Activated B cell treated with CpG ODN at 0.5 μM for 24 hours (primary cell): ENCODE measurements around the gene THOC7. TPM values are rescaled to one million over a fixed set of nuclear protein-coding genes. Genes with fewer than 3 reads are reported as not detected.

Experiments
- ATAC-seq: fragments of 200-7000 bp; cut with Tn5 transposase; one replicate; pipeline ENCODE4 v1.10.0; 2021; ENCODE audit warnings: low read depth, mild to moderate bottlenecking, moderate library complexity
- CTCF ChIA-PET: fragments of 350-600 bp; sonication (Branson Sonifier 250); formaldehyde crosslinking; loops from one replicate; lab custom pipeline; 2021; ENCODE audit warnings: antibody characterized with exemption; lab: Charles Lee
- POLR2A ChIA-PET: fragments of 350-600 bp; sonication (Branson Sonifier 250); formaldehyde crosslinking; loops from one replicate; lab custom pipeline; 2021; ENCODE audit warnings: antibody characterized with exemption; lab: Charles Lee
- DNase-seq: peaks from one replicate; pipeline ENCODE4 v3.0.0; 2022
- H3K27ac Mint-ChIP-seq: one replicate; pipeline ENCODE4 v1.8.0; 2020; ENCODE audit warnings: mixed read lengths
- H3K27me3 Mint-ChIP-seq: one replicate; pipeline ENCODE4 v1.8.0; 2021; ENCODE audit warnings: mixed read lengths
- H3K36me3 Mint-ChIP-seq: one replicate; pipeline ENCODE4 v1.8.0; 2021; ENCODE audit warnings: low read depth, mixed read lengths
- H3K4me1 Mint-ChIP-seq: one replicate; pipeline ENCODE4 v1.8.0; 2021; ENCODE audit warnings: mixed read lengths
- H3K4me3 Mint-ChIP-seq: one replicate; pipeline ENCODE4 v1.8.0; 2020; ENCODE audit warnings: mild to moderate bottlenecking, mixed read lengths
- H3K9me3 Mint-ChIP-seq: one replicate; pipeline ENCODE4 v1.8.0; 2020; ENCODE audit warnings: mixed read lengths
- CTCF ChIP-seq: fragments of 200-600 bp; IDR thresholded peaks from one replicate; pipeline ENCODE4 v1.8.0; 2022; ENCODE audit warnings: antibody characterized with exemption, mild to moderate bottlenecking
- intact Hi-C: fragments of 100-400 bp; cut with micrococcal nuclease; formaldehyde crosslinking; loops from one replicate; pipeline ENCODE4 v1.15.1; 2024
- total RNA-seq: library from RNA; stranded (reverse); gene quantifications from 2 replicates; pipeline ENCODE4 v1.2.3, GENCODE V29; 2022

Gene THOC7
- total RNA-seq, 1 donor from 2014 or later, result 50.2 TPM

GRCh38 chr3:63809607-63810006, 54.0 kb downstream of the THOC7 start:
- Mint-ChIP-seq H3K4me1 (no peaks in the 10 kb centered on the region), H3K27me3 (no peaks in the 10 kb centered on the region), H3K9me3 (no peaks in the 10 kb centered on the region), H3K36me3 (no peaks in the 10 kb centered on the region), H3K27ac (no peak overlapping the region), H3K4me3 (no peak overlapping the region)
- no peak for ATAC-seq
- no peak for DNase-seq
- TF ChIP-seq CTCF, result no peak
- CTCF ChIA-PET, result no interaction called here
- POLR2A ChIA-PET, result no interaction called here
- intact Hi-C loops, result no loop called here

GRCh38 chr3:63808633-63809032, 55.0 kb downstream of the THOC7 start:
- Mint-ChIP-seq H3K9me3 (no peaks in the 10 kb centered on the region), H3K4me1 (no peaks in the 10 kb centered on the region), H3K36me3 (no peaks in the 10 kb centered on the region), H3K27me3 (no peaks in the 10 kb centered on the region), H3K27ac (no peak overlapping the region), H3K4me3 (no peak overlapping the region)
- CTCF ChIA-PET, result interaction anchor here (1.1 kb wide), 1 partner anchor 10 kb away, joined by 4 read pairs; the partner anchor contains the start of gene C3orf49
- intact Hi-C loops, result no loop called here
- ATAC-seq (no peak), DNase-seq (no peak)
- POLR2A ChIA-PET, result no interaction called here
- no peak for TF ChIP-seq CTCF

GRCh38 chr3:63807961-63808565, 55.5 kb downstream of the THOC7 start:
- Mint-ChIP-seq H3K4me3 (no peak overlapping the region), H3K36me3 (no peaks in the 10 kb centered on the region), H3K4me1 (no peaks in the 10 kb centered on the region), H3K27ac (no peak overlapping the region), H3K9me3 (no peaks in the 10 kb centered on the region), H3K27me3 (no peaks in the 10 kb centered on the region)
- CTCF ChIA-PET, result interaction anchor here (1.1 kb wide), 1 partner anchor 10 kb away, joined by 4 read pairs; the partner anchor contains the start of gene C3orf49
- POLR2A ChIA-PET, result no interaction called here
- DNase-seq (no peak), ATAC-seq (no peak)
- intact Hi-C loops, result no loop called here
- no peak for TF ChIP-seq CTCF

- Mint-ChIP-seq H3K27me3 (no peaks in the 10 kb centered on the region), H3K27ac (no peak overlapping the region)
Measured at GRCh38 chr3:63803911-63804310, 59.7 kb downstream of the THOC7 start.

GRCh38 chr3:63800097-63800496, 63.5 kb downstream of the THOC7 start:
- no peaks in the 10 kb centered on the region for H3K4me1 Mint-ChIP-seq
- DNase-seq (no peak), ATAC-seq (no peak)
- H3K4me3 Mint-ChIP-seq, result no peak overlapping the region
- POLR2A ChIA-PET, result no interaction called here
- no peak overlapping the region for H3K27ac Mint-ChIP-seq
- no peak for TF ChIP-seq CTCF
- no peaks in the 10 kb centered on the region for H3K36me3 Mint-ChIP-seq
- CTCF ChIA-PET, result no interaction called here
- H3K27me3 Mint-ChIP-seq, result no peaks in the 10 kb centered on the region
- intact Hi-C loops, result no loop called here
- H3K9me3 Mint-ChIP-seq, result no peaks in the 10 kb centered on the region

More at GRCh38 chr3:63803911-63804310, 59.7 kb downstream of the THOC7 start:
- Mint-ChIP-seq H3K36me3 (no peaks in the 10 kb centered on the region), H3K4me1 (no peaks in the 10 kb centered on the region), H3K4me3 (no peak overlapping the region), H3K9me3 (no peaks in the 10 kb centered on the region)
- intact Hi-C loops, result no loop called here
- ChIA-PET CTCF (no interaction called here), POLR2A (no interaction called here)
- ATAC-seq (no peak), DNase-seq (no peak)
- TF ChIP-seq CTCF, result no peak
